Natural killer cell (primary cell): ENCODE data around the gene LETM1. TPM values are rescaled to one million over a fixed set of nuclear protein-coding genes. Genes with fewer than 3 reads are reported as not detected.

Source experiments
- ATAC-seq, 3 donors: fragments of 150-1000 bp in 2 of 3; fragments of 200-7000 bp in 1 of 3; cut with Tn5 transposase; 1 replicate in 1 of 3; 2 replicates in 2 of 3; pipeline ENCODE4 v1.10.0; 2021; ENCODE audit warnings: mild to moderate bottlenecking in 2 of 3, moderate library complexity in 2 of 3
- DNase-seq, 2 donors: peaks; one replicate each; pipeline versions ENCODE4 v3.0.0 to v3.0.0-alpha.2; 2013 to 2021; ENCODE audit warnings: mixed read lengths in 1 of 2
- H3K27ac ChIP-seq: one replicate; pipeline ENCODE4 v1.5.1; 2013; ENCODE audit warnings: mild to moderate bottlenecking, low read length
- H3K27me3 ChIP-seq: one replicate; pipeline ENCODE4 v1.6.1; 2013; ENCODE audit warnings: low read length; ENCODE audit not compliant: control insufficient read depth, insufficient read depth
- H3K36me3 ChIP-seq: one replicate; pipeline ENCODE4 v1.6.1; 2013; ENCODE audit warnings: low read length; ENCODE audit not compliant: control insufficient read depth, insufficient read depth
- H3K4me1 ChIP-seq: one replicate; pipeline ENCODE4 v1.6.1; 2013; ENCODE audit warnings: low read length; ENCODE audit not compliant: control insufficient read depth, insufficient read depth
- H3K4me3 ChIP-seq: one replicate; pipeline ENCODE4 v1.5.1; 2013; ENCODE audit warnings: low read length
- H3K9me3 ChIP-seq: one replicate; pipeline ENCODE4 v1.6.1; 2013; ENCODE audit warnings: low read length; ENCODE audit not compliant: control insufficient read depth, insufficient read depth
- H3K27ac Mint-ChIP-seq, 2 donors: one replicate each; pipeline ENCODE4 v1.8.0; 2022; ENCODE audit warnings: mild to moderate bottlenecking in 2 of 2, mixed read lengths in 2 of 2, moderate library complexity in 1 of 2
- H3K27me3 Mint-ChIP-seq, 2 donors: one replicate each; pipeline ENCODE4 v1.8.0; 2022; ENCODE audit warnings: low read depth in 2 of 2, mixed read lengths in 2 of 2
- H3K36me3 Mint-ChIP-seq: one replicate; pipeline ENCODE4 v1.8.0; 2022; ENCODE audit warnings: mixed read lengths
- H3K4me1 Mint-ChIP-seq, 2 donors: one replicate each; pipeline ENCODE4 v1.8.0; 2022; ENCODE audit warnings: mixed read lengths in 2 of 2
- H3K4me3 Mint-ChIP-seq: one replicate; pipeline ENCODE4 v1.8.0; 2022; ENCODE audit warnings: mild to moderate bottlenecking, moderate library complexity, mixed read lengths
- H3K9me3 Mint-ChIP-seq, 2 donors: one replicate each; pipeline ENCODE4 v1.8.0; 2022; ENCODE audit warnings: mixed read lengths in 2 of 2
- CTCF ChIP-seq: fragments of 200-600 bp; IDR thresholded peaks from one replicate; pipeline ENCODE4 v1.8.0; 2022; ENCODE audit warnings: antibody characterized with exemption
- WGBS: methylation state at CpG from one replicate; pipeline ENCODE4 v1.1.7; 2013; ENCODE audit warnings: missing lambda C conversion rate; ENCODE audit not compliant: insufficient coverage; 5-methylcytosine and 5-hydroxymethylcytosine counted together
- intact Hi-C: fragments of 100-400 bp; cut with micrococcal nuclease; formaldehyde crosslinking; loops from one replicate; pipeline ENCODE4 v1.14.2; 2022
- total RNA-seq, 4 donors: library from RNA; stranded (reverse); fragments of 120-200 nt in 1 of 4; gene quantifications; one replicate each; pipeline versions ENCODE4 v1.2.3 to v1.2.4, GENCODE V29; 2013 to 2022

LETM1 gene
- total RNA-seq, 3 donors from 2014 or later (not counting 1 experiment from before 2014, with no cell fraction given), result 40.4 to 56.5 (median 55.7) TPM

- no peaks in the 10 kb centered on the region for H3K27me3 Mint-ChIP-seq
- intact Hi-C loops, result no loop called here
- H3K27ac ChIP-seq, result no peak overlapping the region
- no peak overlapping the region for H3K4me3 Mint-ChIP-seq
- H3K4me1 ChIP-seq, result peaks cover 3% of the 10 kb centered on the region
- H3K9me3 ChIP-seq, result no peaks in the 10 kb centered on the region
- no peaks in the 10 kb centered on the region for H3K27me3 ChIP-seq
- no peak for TF ChIP-seq CTCF
- no peaks in the 10 kb centered on the region for H3K9me3 Mint-ChIP-seq
- peaks cover 13% of the 10 kb centered on the region for H3K36me3 ChIP-seq
- DNase-seq, result no peak
- H3K36me3 Mint-ChIP-seq, result no peaks in the 10 kb centered on the region
- ATAC-seq, result no peak
- no peak overlapping the region for H3K4me3 ChIP-seq
- H3K27ac Mint-ChIP-seq, result no peak overlapping the region
- WGBS, result 100% methylated on average over 2 of the region's 2 CpGs
- H3K4me1 Mint-ChIP-seq, result peaks cover 12 to 21% of the 10 kb centered on the region in 2 donors
These were observed 46.3 kb upstream of the LETM1 start for GRCh38 chr4:1902243-1902642.

- DNase-seq (no peak), ATAC-seq (no peak)
- H3K9me3 ChIP-seq, result no peaks in the 10 kb centered on the region
- H3K27me3 ChIP-seq, result no peaks in the 10 kb centered on the region
- intact Hi-C loops, result no loop called here
- no peak overlapping the region for H3K4me3 ChIP-seq
- Mint-ChIP-seq H3K36me3 (no peaks in the 10 kb centered on the region), H3K27ac (no peak overlapping the region), H3K4me1 (peaks cover 6 to 15% of the 10 kb centered on the region in 2 donors), H3K9me3 (no peaks in the 10 kb centered on the region), H3K4me3 (no peak overlapping the region), H3K27me3 (no peaks in the 10 kb centered on the region)
- TF ChIP-seq CTCF, result no peak
- peaks cover 3% of the 10 kb centered on the region for H3K4me1 ChIP-seq
- H3K27ac ChIP-seq, result no peak overlapping the region
- whole genome bisulfite sequencing, result 93% methylated on average over 6 of the region's 6 CpGs
- peaks cover 13% of the 10 kb centered on the region for H3K36me3 ChIP-seq
These were observed 45.2 kb upstream of the LETM1 start for GRCh38 chr4:1901127-1901526.

- no peak overlapping the region for H3K27ac Mint-ChIP-seq
- H3K4me1 ChIP-seq, result peaks cover 3% of the 10 kb centered on the region
- H3K27me3 ChIP-seq, result no peaks in the 10 kb centered on the region
- no peak overlapping the region for H3K27ac ChIP-seq
- intact Hi-C loops, result no loop called here
- 97% methylated on average over 16 of the region's 16 CpGs for WGBS
- H3K4me1 Mint-ChIP-seq, result peaks cover 6 to 15% of the 10 kb centered on the region in 2 donors
- H3K27me3 Mint-ChIP-seq, result no peaks in the 10 kb centered on the region
- H3K9me3 Mint-ChIP-seq, result no peaks in the 10 kb centered on the region
- TF ChIP-seq CTCF, result no peak
- ATAC-seq (no peak), DNase-seq (no peak)
- no peak overlapping the region for H3K4me3 ChIP-seq
- H3K36me3 ChIP-seq, result peaks cover 13% of the 10 kb centered on the region
- no peaks in the 10 kb centered on the region for H3K36me3 Mint-ChIP-seq
- no peaks in the 10 kb centered on the region for H3K9me3 ChIP-seq
- no peak overlapping the region for H3K4me3 Mint-ChIP-seq
These were observed 44.7 kb upstream of the LETM1 start for GRCh38 chr4:1900624-1901023.

- no peak overlapping the region for H3K4me3 ChIP-seq
- H3K36me3 Mint-ChIP-seq, result no peaks in the 10 kb centered on the region
- DNase-seq (no peak), ATAC-seq (no peak)
- no peaks in the 10 kb centered on the region for H3K27me3 Mint-ChIP-seq
- H3K4me1 ChIP-seq, result peaks cover 3% of the 10 kb centered on the region
- no peaks in the 10 kb centered on the region for H3K9me3 ChIP-seq
- peaks cover 13% of the 10 kb centered on the region for H3K36me3 ChIP-seq
- H3K27ac ChIP-seq, result no peak overlapping the region
- H3K27ac Mint-ChIP-seq, result no peak overlapping the region
- no peaks in the 10 kb centered on the region for H3K9me3 Mint-ChIP-seq
- H3K4me3 Mint-ChIP-seq, result no peak overlapping the region
- intact Hi-C loops, result no loop called here
- H3K4me1 Mint-ChIP-seq, result peaks cover 7 to 15% of the 10 kb centered on the region in 2 donors
- TF ChIP-seq CTCF, result no peak
- H3K27me3 ChIP-seq, result no peaks in the 10 kb centered on the region
These were observed 44.1 kb upstream of the LETM1 start for GRCh38 chr4:1900087-1900433.
